LoVo (cell line): ENCODE data around the gene GLP1R.

Experiments
- DNase-seq: peaks from one replicate; pipeline ENCODE4 v3.0.0-alpha.2; 2016; ENCODE audit warnings: low spot score

The GLP1R gene

GRCh38 chr6:39048481-39049399 lies at the start of gene GLP1R:
Gene GLP1R, plus strand, starts transcription at chr6:39048781. Its CDS starts 60 bp downstream, at chr6:39048841.
- DNase-seq = no peak

GRCh38 chr6:39003072-39003471 lies 45.5 kb upstream of the GLP1R start:
- no peak for DNase-seq

GRCh38 chr6:39003492-39003891 lies 45.1 kb upstream of the GLP1R start:
- DNase-seq = no peak

- no peak for DNase-seq
Measured at GRCh38 chr6:39004801-39005200, 43.8 kb upstream of the GLP1R start.

- DNase-seq = no peak
Measured at GRCh38 chr6:39005774-39006173, 42.8 kb upstream of the GLP1R start.

- no peak for DNase-seq
Measured at GRCh38 chr6:39007575-39007974, 41.0 kb upstream of the GLP1R start.

- no peak for DNase-seq
Measured at GRCh38 chr6:39008737-39009136, 39.8 kb upstream of the GLP1R start.

GRCh38 chr6:39009476-39009875 lies 39.1 kb upstream of the GLP1R start:
- DNase-seq = no peak

GRCh38 chr6:39016839-39017546 lies 31.6 kb upstream of the GLP1R start:
- DNase-seq = no peak

GRCh38 chr6:39017547-39017880 lies 31.1 kb upstream of the GLP1R start:
- no peak for DNase-seq

- no peak for DNase-seq
Measured at GRCh38 chr6:39018103-39018502, 30.5 kb upstream of the GLP1R start.

- DNase-seq = no peak
Measured at GRCh38 chr6:39020136-39020535, 28.4 kb upstream of the GLP1R start.

- no peak for DNase-seq
Measured at GRCh38 chr6:39021041-39021440, 27.5 kb upstream of the GLP1R start.

GRCh38 chr6:39021779-39022178 lies 26.8 kb upstream of the GLP1R start:
- no peak for DNase-seq

GRCh38 chr6:39026175-39026574 lies 22.4 kb upstream of the GLP1R start:
- no peak for DNase-seq

GRCh38 chr6:39029156-39030011 lies 19.2 kb upstream of the GLP1R start:
- DNase-seq = peak; percentile 26

- no peak for DNase-seq
Measured at GRCh38 chr6:39035681-39036080, 12.9 kb upstream of the GLP1R start.

- DNase-seq = no peak
Measured at GRCh38 chr6:39037082-39037508, 11.5 kb upstream of the GLP1R start.

GRCh38 chr6:39037707-39038106 lies 10.9 kb upstream of the GLP1R start:
- no peak for DNase-seq

GRCh38 chr6:39040080-39040673 lies 8.4 kb upstream of the GLP1R start:
- DNase-seq = no peak

- no peak for DNase-seq
Measured at GRCh38 chr6:39041072-39041471, 7.5 kb upstream of the GLP1R start.

GRCh38 chr6:39043776-39044175 lies 4.8 kb upstream of the GLP1R start:
- DNase-seq = no peak
